Right cardiac atrium (tissue), 5 donors: ENCODE results near the gene MOCS1. TPM values are rescaled to one million over a fixed set of nuclear protein-coding genes. Genes with fewer than 3 reads are reported as not detected.

Experiments used
- ATAC-seq, 2 donors: fragments of 200-7000 bp; cut with Tn5 transposase; one replicate each; pipeline versions ENCODE4 v1.8.0 to v1.9.1; 2020; ENCODE audit warnings: moderate library complexity in 2 of 2, mild to moderate bottlenecking in 1 of 2
- DNase-seq, 3 donors: peaks; one replicate each; pipeline ENCODE4 v3.0.0-alpha.2; 2020
- H3K27ac ChIP-seq: one replicate; pipeline ENCODE4 v1.5.1; 2013; ENCODE audit warnings: mild to moderate bottlenecking, low read length, control low read depth, moderate library complexity
- H3K27me3 ChIP-seq: one replicate; pipeline ENCODE4 v1.6.1; 2013; ENCODE audit not compliant: control insufficient read depth, insufficient read depth
- H3K4me1 ChIP-seq: one replicate; pipeline ENCODE4 v1.6.1; 2013; ENCODE audit warnings: low read length; ENCODE audit not compliant: control insufficient read depth, insufficient read depth
- H3K4me3 ChIP-seq: one replicate; pipeline ENCODE4 v1.5.1; 2013; ENCODE audit warnings: low read length, control low read depth
- H3K9me3 ChIP-seq: one replicate; pipeline ENCODE4 v1.6.1; 2013; ENCODE audit warnings: low read length; ENCODE audit not compliant: control insufficient read depth
- WGBS: extraction: QIAGEN DNeasy Blood & Tissue Kit; methylation state at CpG from one replicate; pipeline ENCODE4 v1.1.7; 2013; 5-methylcytosine and 5-hydroxymethylcytosine counted together
- intact Hi-C, 4 donors: fragments of 100-400 bp; cut with DNase I; formaldehyde crosslinking; loops; one replicate each; pipeline versions ENCODE4 v1.11.0 to v1.14.0; 2022 to 2023
- polyA plus RNA-seq: library from polyadenylated mRNA; stranded (reverse); fragments of 200-250 nt; gene quantifications from one replicate; pipeline ENCODE4 v1.2.3, GENCODE V29; 2013
- total RNA-seq, 4 donors: library from RNA; stranded (reverse); fragmentation: NEBNext Ultra II Directional; extraction: Animal tissue kit (Norgen Biotek cat#: 25700); gene quantifications; one replicate each; pipeline ENCODE4 v1.2.1, GENCODE V29; 2021
- donor health status: healthy with polysubstance abuse.
- donor health status: DM: no; HTN: yes; CAD: no.
- donor health status: DM: no; HTN: no; CAD: no.
- donor health status: DM: no; HTN: yes; CAD: no; lungs with severe emphysema.
- donor health status: DM: yes; HTN: yes; CAD: no.

Gene MOCS1
- total and polyA plus RNA-seq, 5 donors, result 17.2 to 24.1 (median 22.4) TPM

DNA sequence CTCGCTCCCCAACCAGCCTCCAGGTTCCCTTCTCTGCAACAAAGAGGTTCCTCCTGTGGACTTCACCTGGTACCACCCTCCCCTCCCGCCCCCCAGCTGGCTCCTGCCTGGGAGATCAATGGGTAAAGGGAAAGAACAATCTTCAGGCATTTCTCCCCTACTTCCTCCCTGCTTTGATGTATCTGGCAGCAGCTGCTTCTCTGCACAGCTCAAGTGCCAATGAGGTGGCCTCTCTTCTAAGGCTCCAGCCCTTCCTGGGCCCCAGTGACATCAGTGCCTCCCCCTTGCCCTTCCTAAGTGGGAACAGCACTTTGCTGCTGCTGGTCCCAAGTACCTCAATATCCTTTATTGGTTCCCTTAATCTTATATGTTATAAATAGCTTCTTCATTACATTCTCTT, 23.5 kb downstream of the MOCS1 start:
- whole genome bisulfite sequencing, result 99% methylated on average over 2 of the region's 2 CpGs
- ATAC-seq, result no peak
- intact Hi-C loops, result no loop called here

GRCh38 chr6:39910164-39910563, 24.1 kb downstream of the MOCS1 start:
- ATAC-seq, result no peak
- no peak for DNase-seq
- Histone ChIP-seq H3K27me3 (no peaks in the 10 kb centered on the region), H3K27ac (no peak overlapping the region), H3K4me1 (no peaks in the 10 kb centered on the region), H3K9me3 (no peaks in the 10 kb centered on the region), H3K4me3 (no peak overlapping the region)
- intact Hi-C loops, result no loop called here

More for the DNA sequence above, 23.5 kb downstream of the MOCS1 start:
- Histone ChIP-seq H3K4me3 (no peak overlapping the region), H3K27me3 (no peaks in the 10 kb centered on the region), H3K27ac (no peak overlapping the region), H3K9me3 (no peaks in the 10 kb centered on the region), H3K4me1 (no peaks in the 10 kb centered on the region)
- no peak for DNase-seq

- H3K27ac ChIP-seq, result no peak overlapping the region
- no peaks in the 10 kb centered on the region for H3K27me3 ChIP-seq
- no peak for ATAC-seq
- H3K4me3 ChIP-seq, result no peak overlapping the region
- no peaks in the 10 kb centered on the region for H3K9me3 ChIP-seq
- H3K4me1 ChIP-seq, result no peaks in the 10 kb centered on the region
- DNase-seq, result no peak
- WGBS, result 94% methylated on average over 5 of the region's 5 CpGs
- intact Hi-C loops, result no loop called here
These were observed 24.6 kb downstream of the MOCS1 start for GRCh38 chr6:39909701-39910100.

DNA sequence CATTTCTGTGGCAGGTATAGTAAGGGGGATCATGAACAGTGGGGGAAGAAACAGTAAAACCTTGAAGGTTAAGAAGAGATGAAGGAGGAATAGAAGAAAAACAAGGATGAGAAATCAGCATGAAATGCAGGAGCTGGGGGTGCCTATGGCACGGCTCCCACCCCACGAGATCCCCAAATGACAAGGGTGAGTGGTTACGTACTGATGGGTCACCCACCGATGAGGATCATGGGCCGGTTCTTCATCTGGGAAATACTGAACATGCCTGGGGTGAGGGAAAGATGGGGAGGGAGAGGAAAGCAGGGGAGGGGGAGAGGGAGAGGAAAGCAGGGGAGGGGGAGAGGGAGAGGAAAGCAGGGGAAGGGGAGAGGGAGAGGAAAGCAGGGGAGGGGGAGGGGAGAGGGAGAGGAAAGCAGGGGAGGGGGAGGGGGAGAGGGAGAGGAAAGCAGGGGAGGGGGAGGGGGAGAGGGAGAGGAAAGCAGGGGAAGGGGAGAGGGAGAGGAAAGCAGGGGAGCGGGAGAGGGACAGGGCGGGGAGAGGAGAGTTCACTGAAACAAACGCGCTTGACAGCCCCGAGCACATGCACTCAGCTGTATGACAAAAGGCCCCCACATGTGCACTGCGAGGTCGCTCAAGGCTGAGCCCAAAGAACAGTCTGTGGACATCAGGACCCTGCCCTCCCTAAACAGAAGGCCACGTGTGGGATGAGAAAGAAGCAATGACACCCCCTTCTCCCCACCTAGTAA, 25.3 kb downstream of the MOCS1 start:
- DNase-seq (no peak), ATAC-seq (no peak)
- intact Hi-C loops, result no loop called here
- H3K27me3 ChIP-seq, result no peaks in the 10 kb centered on the region
- H3K27ac ChIP-seq, result no peak overlapping the region
- H3K4me3 ChIP-seq, result no peak overlapping the region
- no peaks in the 10 kb centered on the region for H3K9me3 ChIP-seq
- H3K4me1 ChIP-seq, result no peaks in the 10 kb centered on the region
- WGBS, result 86% methylated on average over 13 of the region's 13 CpGs

GRCh38 chr6:39907871-39908575, 26.2 kb downstream of the MOCS1 start:
- Histone ChIP-seq H3K27ac (no peak overlapping the region), H3K9me3 (no peaks in the 10 kb centered on the region), H3K27me3 (no peaks in the 10 kb centered on the region), H3K4me1 (no peaks in the 10 kb centered on the region), H3K4me3 (no peak overlapping the region)
- intact Hi-C loops, result no loop called here
- DNase-seq, result no peak
- WGBS, result 91% methylated on average over 5 of the region's 5 CpGs
- ATAC-seq, result no peak

GRCh38 chr6:39906318-39906761, 27.9 kb downstream of the MOCS1 start:
- no peak for DNase-seq
- 81% methylated on average over 13 of the region's 13 CpGs for WGBS
- no peaks in the 10 kb centered on the region for H3K9me3 ChIP-seq
- no peak for ATAC-seq
- intact Hi-C loops, result no loop called here
- no peaks in the 10 kb centered on the region for H3K27me3 ChIP-seq
- no peaks in the 10 kb centered on the region for H3K4me1 ChIP-seq
- no peak overlapping the region for H3K4me3 ChIP-seq
- H3K27ac ChIP-seq, result no peak overlapping the region

DNA sequence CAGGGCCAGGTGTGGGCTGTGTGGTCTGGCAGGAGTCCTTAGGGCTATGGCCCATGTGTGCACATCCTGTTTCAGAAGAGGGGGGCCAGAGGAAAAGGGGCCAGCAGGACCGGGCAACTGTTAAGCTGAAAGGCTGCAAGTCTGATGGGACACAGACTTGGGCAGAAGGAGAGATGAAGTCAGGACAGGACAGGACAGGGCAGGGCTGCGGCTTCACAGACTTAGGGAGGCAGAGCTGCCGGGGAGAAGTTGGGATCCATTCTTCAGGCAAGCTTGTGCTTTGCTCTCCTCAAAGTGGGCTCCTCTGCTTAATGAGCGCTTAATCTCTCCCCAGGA, 28.7 kb downstream of the MOCS1 start:
- intact Hi-C loops, result no loop called here
- no peak for ATAC-seq

GRCh38 chr6:39904946-39905639, 29.2 kb downstream of the MOCS1 start:
- H3K27me3 ChIP-seq, result no peaks in the 10 kb centered on the region
- WGBS, result 77% methylated on average over 4 of the region's 4 CpGs
- H3K9me3 ChIP-seq, result no peaks in the 10 kb centered on the region
- no peak overlapping the region for H3K4me3 ChIP-seq
- no peaks in the 10 kb centered on the region for H3K4me1 ChIP-seq
- H3K27ac ChIP-seq, result no peak overlapping the region
- no peak for DNase-seq
- no peak for ATAC-seq
- intact Hi-C loops, result no loop called here

More for the DNA sequence above, 28.7 kb downstream of the MOCS1 start:
- Histone ChIP-seq H3K9me3 (no peaks in the 10 kb centered on the region), H3K4me3 (no peak overlapping the region), H3K4me1 (no peaks in the 10 kb centered on the region), H3K27me3 (no peaks in the 10 kb centered on the region), H3K27ac (no peak overlapping the region)
- WGBS, result 80% methylated on average over 4 of the region's 4 CpGs
- DNase-seq, result no peak

DNA sequence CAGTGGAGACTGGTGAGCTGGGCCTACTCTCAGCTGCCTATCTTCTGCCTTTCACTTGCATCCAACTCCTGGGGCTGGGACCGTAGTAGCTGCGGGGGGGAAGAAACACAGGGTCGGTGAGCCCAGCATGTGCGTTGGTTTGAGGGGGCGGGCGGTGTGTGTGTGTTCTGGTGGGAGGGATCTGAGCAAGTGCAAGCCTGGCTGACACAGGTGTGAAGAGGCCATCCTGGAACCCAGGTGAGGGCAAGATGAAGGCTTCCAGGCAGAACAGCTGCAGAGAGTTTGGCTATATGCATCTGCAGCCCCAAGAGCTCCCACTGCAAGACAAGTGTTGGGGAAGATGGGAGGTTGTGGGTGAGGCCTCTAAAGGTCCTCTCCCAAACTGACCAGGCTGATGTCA, 30.6 kb downstream of the MOCS1 start:
- intact Hi-C loops, result no loop called here
- no peak for DNase-seq
- WGBS, result 91% methylated on average over 6 of the region's 6 CpGs
- Histone ChIP-seq H3K27ac (no peak overlapping the region), H3K27me3 (no peaks in the 10 kb centered on the region), H3K9me3 (no peaks in the 10 kb centered on the region), H3K4me3 (no peak overlapping the region), H3K4me1 (no peaks in the 10 kb centered on the region)
- ATAC-seq, result no peak

DNA sequence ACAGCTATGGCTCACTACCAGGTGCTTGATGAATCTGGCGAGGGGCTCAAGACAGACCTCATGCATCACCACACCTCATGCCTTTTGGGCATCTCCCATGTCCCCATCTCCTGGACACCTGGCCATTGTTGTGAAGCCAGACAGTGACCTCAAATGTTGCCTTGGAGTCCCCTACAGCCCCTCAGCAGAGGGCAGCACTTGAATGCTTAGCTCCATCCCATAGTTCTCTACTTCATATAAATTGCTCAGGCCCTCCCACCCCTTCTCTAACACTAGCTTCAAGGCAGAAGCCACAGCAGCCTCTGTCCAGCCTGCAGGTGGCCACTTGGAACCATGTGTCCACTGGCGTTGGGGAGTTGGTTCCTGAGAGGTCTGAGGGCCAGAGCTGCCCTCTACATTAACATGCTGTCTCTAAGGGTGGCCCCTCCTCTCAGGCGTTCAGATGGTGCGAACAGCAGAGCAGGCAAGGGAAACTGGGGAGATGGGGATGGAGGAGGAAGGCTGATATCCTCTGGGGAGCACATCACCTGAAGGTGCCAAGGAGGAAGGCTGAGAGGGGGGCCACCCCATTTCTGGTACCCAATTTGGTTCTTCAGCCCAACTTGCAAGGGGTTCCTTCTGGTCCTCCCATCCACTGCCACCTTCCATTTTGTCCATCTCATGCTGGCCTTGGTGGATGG, 31.3 kb downstream of the MOCS1 start:
- H3K27me3 ChIP-seq, result no peaks in the 10 kb centered on the region
- no peak for ATAC-seq
- no peaks in the 10 kb centered on the region for H3K9me3 ChIP-seq
- H3K4me3 ChIP-seq, result no peak overlapping the region
- 90% methylated on average over 4 of the region's 4 CpGs for WGBS
- intact Hi-C loops, result no loop called here
- H3K4me1 ChIP-seq, result no peaks in the 10 kb centered on the region
- H3K27ac ChIP-seq, result no peak overlapping the region
- DNase-seq, result no peak

DNA sequence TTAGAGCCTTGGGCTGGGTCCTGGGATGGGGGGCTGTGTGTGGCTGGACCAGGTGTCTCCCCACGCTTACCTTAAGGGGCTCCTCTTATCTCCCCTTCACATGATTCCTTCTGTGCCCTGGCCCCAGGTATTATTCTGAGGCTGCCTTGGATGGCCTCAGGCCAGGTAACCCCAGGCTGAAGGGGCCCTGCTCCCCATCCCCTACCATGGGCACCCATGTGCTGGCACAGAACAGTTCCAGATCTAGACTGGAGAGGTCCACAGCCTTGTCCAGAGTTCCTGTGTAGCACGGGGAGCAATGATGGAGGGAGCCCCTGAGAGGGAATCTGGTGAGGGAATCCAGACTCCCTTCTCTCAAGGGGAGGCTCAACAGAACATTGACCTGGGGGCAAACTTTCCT, 32.1 kb downstream of the MOCS1 start:
- no peaks in the 10 kb centered on the region for H3K4me1 ChIP-seq
- DNase-seq (no peak), ATAC-seq (peak in 1 of 2 donors; percentile 11)
- no peak overlapping the region for H3K4me3 ChIP-seq
- no peaks in the 10 kb centered on the region for H3K27me3 ChIP-seq
- WGBS, result 86% methylated on average over 2 of the region's 2 CpGs
- no peaks in the 10 kb centered on the region for H3K9me3 ChIP-seq
- no peak overlapping the region for H3K27ac ChIP-seq
- intact Hi-C loops, result no loop called here
